HepG2 (cell line): ENCODE results near the gene ACAP3. TPM values are rescaled to one million over a fixed set of nuclear protein-coding genes. Genes with fewer than 3 reads are reported as not detected.

Experiments used
- ADNP ChIP-seq: sonication (generic); formaldehyde crosslinking; IDR thresholded peaks from 2 replicates; pipeline ENCODE4 v1.4.0; 2020; ENCODE audit warnings: missing genetic modification reagents
- CREM ChIP-seq, 2 experiments: sonication (generic) in 1 of 2; formaldehyde crosslinking in 1 of 2; IDR thresholded peaks; 2 replicates each; pipeline versions ENCODE4 v1.4.0 to v1.6.1; 2016 to 2020; ENCODE audit warnings: antibody characterized with exemption in 1 of 2, mild to moderate bottlenecking in 1 of 2, missing genetic modification reagents in 1 of 2
- CTCF ChIP-seq: sonication (generic); formaldehyde crosslinking; IDR thresholded peaks from 2 replicates; pipeline ENCODE4 v1.5.0; 2020; ENCODE audit warnings: mild to moderate bottlenecking, missing genetic modification reagents, moderate library complexity
- DMAP1 ChIP-seq: IDR thresholded peaks from 2 replicates; pipeline ENCODE4 v1.6.1; 2016
- FOXC1 ChIP-seq: sonication (generic); formaldehyde crosslinking; IDR thresholded peaks from 2 replicates; pipeline ENCODE4 v1.8.0; 2022; ENCODE audit warnings: mild to moderate bottlenecking, missing genetic modification reagents, borderline replicate concordance
- GATAD2A ChIP-seq: IDR thresholded peaks from 2 replicates; pipeline ENCODE4 v1.6.1; 2016
- HNRNPH1 ChIP-seq: fragments of 200-400 bp; formaldehyde crosslinking; optimal IDR thresholded peaks from 2 replicates; pipeline ENCODE3; 2017; ENCODE audit warnings: mild to moderate bottlenecking, low read depth, low read length
- IKZF5 ChIP-seq: IDR thresholded peaks from 2 replicates; pipeline ENCODE4 v1.6.1; 2018; ENCODE audit warnings: missing genetic modification reagents, mild to moderate bottlenecking, missing compliant biosample characterization
- KDM4B ChIP-seq: sonication (generic); formaldehyde crosslinking; IDR thresholded peaks from 2 replicates; pipeline ENCODE4 v1.4.0; 2020; ENCODE audit warnings: missing genetic modification reagents
- KDM5B ChIP-seq: sonication (generic); formaldehyde crosslinking; IDR thresholded peaks from 2 replicates; pipeline ENCODE4 v1.4.0; 2020; ENCODE audit warnings: missing genetic modification reagents, mild to moderate bottlenecking, borderline replicate concordance
- PHF5A ChIP-seq: IDR thresholded peaks from one replicate; pipeline ENCODE4 v1.6.1; 2018; ENCODE audit warnings: low read depth, missing genetic modification reagents; ENCODE audit not compliant: unreplicated experiment
- POLR2AphosphoS5 ChIP-seq: IDR thresholded peaks from 2 replicates; pipeline ENCODE4 v1.6.1; 2012; ENCODE audit warnings: low read depth, low read length
- RARA ChIP-seq: IDR thresholded peaks from 2 replicates; pipeline ENCODE4 v1.6.1; 2016; ENCODE audit warnings: missing genetic modification reagents, missing compliant biosample characterization
- REXO4 ChIP-seq: sonication (generic); formaldehyde crosslinking; IDR thresholded peaks from 2 replicates; pipeline ENCODE4 v1.8.0; 2022; ENCODE audit warnings: missing genetic modification reagents, mild to moderate bottlenecking, borderline replicate concordance
- SIN3B ChIP-seq: fragments of 150-350 bp; IDR thresholded peaks from 2 replicates; pipeline ENCODE4 v1.6.1; 2014; ENCODE audit warnings: low read length
- SP1 ChIP-seq, 2 experiments: fragments of 450-650 bp in 1 of 2; sonication (generic) in 1 of 2; formaldehyde crosslinking in 1 of 2; IDR thresholded peaks; 2 replicates each; pipeline versions ENCODE4 v1.4.0 to v1.6.1; 2016 to 2020; ENCODE audit warnings: missing genetic modification reagents in 1 of 2
- TFDP2 ChIP-seq: sonication (generic); formaldehyde crosslinking; IDR thresholded peaks from 2 replicates; pipeline ENCODE4 v1.4.0; 2020; ENCODE audit warnings: missing genetic modification reagents
- ZBTB3 ChIP-seq: sonication (generic); formaldehyde crosslinking; IDR thresholded peaks from 2 replicates; pipeline ENCODE4 v1.4.0; 2020; ENCODE audit warnings: low read depth, mild to moderate bottlenecking, moderate library complexity, missing genetic modification reagents, borderline replicate concordance
- ZNF20 ChIP-seq: sonication (generic); formaldehyde crosslinking; IDR thresholded peaks from 2 replicates; pipeline ENCODE4 v1.4.0; 2020; ENCODE audit warnings: mild to moderate bottlenecking, moderate library complexity, missing genetic modification reagents
- ZNF430 ChIP-seq: sonication (generic); formaldehyde crosslinking; IDR thresholded peaks from 2 replicates; pipeline ENCODE4 v1.9.0; 2021; ENCODE audit warnings: mild to moderate bottlenecking, missing genetic modification reagents
- ZNF556 ChIP-seq: sonication (generic); formaldehyde crosslinking; IDR thresholded peaks from 2 replicates; pipeline ENCODE4 v1.4.0; 2020; ENCODE audit warnings: mild to moderate bottlenecking, missing genetic modification reagents, borderline replicate concordance
- ZNF737 ChIP-seq: sonication (generic); formaldehyde crosslinking; IDR thresholded peaks from 2 replicates; pipeline ENCODE4 v1.5.0; 2020; ENCODE audit warnings: missing genetic modification reagents, mild to moderate bottlenecking, borderline replicate concordance
- ZNF780A ChIP-seq: sonication (generic); formaldehyde crosslinking; IDR thresholded peaks from 2 replicates; pipeline ENCODE4 v1.8.0; 2022; ENCODE audit warnings: mild to moderate bottlenecking, missing genetic modification reagents, moderate library complexity
- polyA plus RNA-seq, 8 experiments: library from polyadenylated mRNA; depleted of rRNA in 3 of 8; stranded (reverse) in 7 of 8; unstranded in 1 of 8; fragments of >200 nt; fragmentation: Illumina TruSeq in 4 of 8; extraction: Trizol in 4 of 8; gene quantifications; 2 replicates each; pipeline versions ENCODE4 v1.2.1 to v1.2.3, GENCODE V29; 2011 to 2016; ENCODE audit warnings: low read depth in 4 of 8, missing spikeins in 1 of 8, mixed read lengths in 1 of 8; ENCODE audit not compliant: insufficient read depth in 1 of 8
- total RNA-seq, 5 experiments: library from RNA; depleted of rRNA; stranded (reverse); fragments of >200 nt; fragmentation: Illumina TruSeq; extraction: Trizol; gene quantifications; 2 replicates each; pipeline ENCODE4 v1.2.3, GENCODE V29; 2016; ENCODE audit warnings: low read depth in 1 of 5

ACAP3 gene
- total and polyA plus RNA-seq, 2 of the 13 experiments (the other 11 are each of a cell fraction or from before 2014, with no cell fraction given) = 29.4 to 50.8 TPM

- peak; percentile 13; the same call in 1 of the 2 replicates for TF ChIP-seq KDM5B (CRISPR knock-in tag)
- TF ChIP-seq FOXC1 (CRISPR knock-in tag) = 0 out of 2 replicates have a peak, but pooled peaks have one; percentile 28
- TF ChIP-seq IKZF5 = 0 out of 2 replicates have a peak, but pooled peaks have one; percentile 45
- 0 out of 2 replicates have a peak, but pooled peaks have one; percentile 65 for TF ChIP-seq KDM4B (CRISPR knock-in tag)
- 0 out of 2 replicates have a peak, but pooled peaks have one; percentile 15 for TF ChIP-seq GATAD2A (CRISPR knock-in tag)
- TF ChIP-seq TFDP2 (CRISPR knock-in tag) = peak; percentile 80
- TF ChIP-seq ZNF20 (CRISPR knock-in tag) = no peak
- no peak for TF ChIP-seq PHF5A (CRISPR knock-in tag)
- no peak for TF ChIP-seq REXO4 (CRISPR knock-in tag)
- TF ChIP-seq CTCF (CRISPR knock-in tag) = no peak
- 0 out of 2 replicates have a peak, but pooled peaks have one; percentile 31 for TF ChIP-seq ZNF430 (CRISPR knock-in tag)
- TF ChIP-seq SIN3B = no peak
- TF ChIP-seq RARA (CRISPR knock-in tag) = no peak
- 0 out of 2 replicates have a peak, but pooled peaks have one; percentile 32 for TF ChIP-seq ZNF556 (CRISPR knock-in tag)
- peak; percentile 12; the same call in 1 of the 2 replicates for TF ChIP-seq DMAP1 (CRISPR knock-in tag)
- TF ChIP-seq ZNF780A (CRISPR knock-in tag) = 0 out of 2 replicates have a peak, but pooled peaks have one; percentile 27
- no peak for TF ChIP-seq POLR2AphosphoS5
- no peak for TF ChIP-seq ZNF737 (CRISPR knock-in tag)
- peak; percentile 23; the same call in 1 of the 2 replicates for TF ChIP-seq CREM (IDR thresholded peaks at IDR 0.05)
- TF ChIP-seq CREM (CRISPR knock-in tag; IDR thresholded peaks at IDR 0.05) = no peak
- TF ChIP-seq ZBTB3 (CRISPR knock-in tag) = 0 out of 2 replicates have a peak, but pooled peaks have one; percentile 37
- TF ChIP-seq SP1 (IDR thresholded peaks at IDR 0.05) = no peak
- peak; percentile 16; the same call in 1 of the 2 replicates for TF ChIP-seq SP1 (CRISPR knock-in tag; IDR thresholded peaks at IDR 0.05)
- no peak for TF ChIP-seq ADNP
- TF ChIP-seq HNRNPH1 = no peak
These were observed 3.1 kb downstream of the ACAP3 start (continued) for GRCh38 chr1:1304331-1305299.
